ENCODE data around the gene BARD1.

- TF ChIP-seq CTCF (IDR thresholded peaks at IDR 0.05) (no peak), POLR2A (IDR thresholded peaks at IDR 0.05) (no peak)
Observed at GRCh38 chr2:214730800-214731407, 78.6 kb downstream of the BARD1 start.
